Spleen (tissue), 11 donors: ENCODE data around the gene RPL23. TPM values are rescaled to one million over a fixed set of nuclear protein-coding genes. Genes with fewer than 3 reads are reported as not detected.

Source experiments
- DNase-seq: peaks from one replicate; pipeline ENCODE4 v3.0.0-alpha.2; 2020
- H3K27ac ChIP-seq, 8 donors: fragments of 200-600 bp; sonication (generic) in 7 of 8; 1 replicate in 4 of 8; 2 replicates in 4 of 8; pipeline versions ENCODE4 v1.5.0 to v1.8.0; 2016 to 2021; ENCODE audit warnings: inconsistent platforms in 4 of 8, mild to moderate bottlenecking in 4 of 8, moderate library complexity in 1 of 8
- H3K27me3 ChIP-seq, 7 donors: fragments of 200-600 bp; sonication (generic) in 6 of 7; replicated peaks in 1 of 7; 1 replicate in 4 of 7; 2 replicates in 3 of 7; pipeline versions ENCODE4 v1.5.0 to v1.8.0; 2016 to 2021; ENCODE audit warnings: inconsistent platforms in 3 of 7, mild to moderate bottlenecking in 1 of 7
- H3K36me3 ChIP-seq, 6 donors: fragments of 200-600 bp; sonication (generic) in 5 of 6; 1 replicate in 4 of 6; 2 replicates in 2 of 6; pipeline versions ENCODE4 v1.5.0 to v1.8.0; 2016 to 2021; ENCODE audit warnings: inconsistent platforms in 2 of 6
- H3K4me1 ChIP-seq, 6 donors: fragments of 200-600 bp; sonication (generic) in 5 of 6; 1 replicate in 3 of 6; 2 replicates in 3 of 6; pipeline versions ENCODE4 v1.5.0 to v1.8.0; 2016 to 2021; ENCODE audit warnings: inconsistent platforms in 3 of 6
- H3K4me3 ChIP-seq, 8 donors: fragments of 200-600 bp; sonication (generic) in 7 of 8; 1 replicate in 4 of 8; 2 replicates in 4 of 8; pipeline versions ENCODE4 v1.5.0 to v1.8.0; 2016 to 2021; ENCODE audit warnings: inconsistent platforms in 4 of 8, mild to moderate bottlenecking in 4 of 8, moderate library complexity in 2 of 8
- H3K9me3 ChIP-seq, 8 donors: fragments of 200-600 bp; sonication (generic) in 7 of 8; 1 replicate in 4 of 8; 2 replicates in 4 of 8; pipeline versions ENCODE4 v1.5.0 to v1.8.0; 2016 to 2021; ENCODE audit warnings: inconsistent platforms in 4 of 8
- CTCF ChIP-seq, 11 experiments: fragments of 200-600 bp in 7 of 11; fragments of 450-650 bp in 4 of 11; sonication (generic) in 4 of 11; IDR thresholded peaks in 8 of 11; conservative IDR thresholded peaks in 3 of 11; 1 replicate in 7 of 11; 2 replicates in 4 of 11; pipeline versions ENCODE4 v1.4.0 to v1.8.0; 2016 to 2021; ENCODE audit warnings: antibody characterized with exemption in 11 of 11, inconsistent platforms in 4 of 11, mild to moderate bottlenecking in 1 of 11
- POLR2A ChIP-seq, 3 donors: fragments of 450-650 bp; IDR thresholded peaks; one replicate each; pipeline ENCODE4 v1.5.1; 2017; ENCODE audit warnings: antibody characterized with exemption in 3 of 3, mild to moderate bottlenecking in 1 of 3
- POLR2AphosphoS5 ChIP-seq, 3 donors: sonication (generic); formaldehyde crosslinking; IDR thresholded peaks; one replicate each; pipeline ENCODE4 v1.5.1; 2017; ENCODE audit warnings: antibody characterized with exemption in 3 of 3
- WGBS, 5 donors: extraction: QIAGEN DNeasy Blood & Tissue Kit in 3 of 5; methylation state at CpG; one replicate each; pipeline versions ENCODE4 v1.1.5 to v1.1.7; 2013 to 2018; 5-methylcytosine and 5-hydroxymethylcytosine counted together
- intact Hi-C: fragments of 100-400 bp; cut with DNase I; formaldehyde crosslinking; loops from one replicate; pipeline ENCODE4 v1.15.0; 2023; ENCODE audit warnings: low total_unique reads
- polyA plus RNA-seq, 3 donors: library from polyadenylated mRNA; stranded (reverse); fragments of 200-250 nt; gene quantifications; one replicate each; pipeline ENCODE4 v1.2.1, GENCODE V29; 2013
- total RNA-seq, 7 donors: library from RNA; depleted of rRNA in 3 of 7; stranded (reverse); fragments of >200 nt in 3 of 7; fragmentation: NEBNext Ultra II Directional in 4 of 7; extraction: Animal tissue kit (Norgen Biotek cat#: 25700) in 4 of 7; gene quantifications; one replicate each; pipeline versions ENCODE4 v1.1.0 to v1.2.1, GENCODE V29; 2016 to 2021
- donor health status: healthy with polysubstance abuse.
- donor health status: DM: no; HTN: no; CAD: no; lungs with moderate emphysema.
- donor health status: DM: no; HTN: no; CAD: no.
- donor health status: Bipolar disorder and iron deficiency.
- donor health status: healthy.
- donor health status: DM: no; HTN: no; CAD: no.
- donor health status: DM: yes; HTN: yes; CAD: no.

The RPL23 gene
- total and polyA plus RNA-seq, 10 donors = 1,006 to 6,883 (median 1,760) TPM

- no peak for DNase-seq
- no peaks in the 10 kb centered on the region for H3K27me3 ChIP-seq
- H3K9me3 ChIP-seq = no peaks in the 10 kb centered on the region
- peak overlapping the region in 1 of 8 donors; percentile 12 for H3K4me3 ChIP-seq
- WGBS, 5 donors = 55 to 78% (median 73%) methylated on average over 6 to 10 of the region's 10 CpGs
- TF ChIP-seq POLR2A (IDR thresholded peaks at IDR 0.05) (no peak), POLR2AphosphoS5 (IDR thresholded peaks at IDR 0.05) (no peak), CTCF (IDR thresholded peaks at IDR 0.05 in 8 of 11, conservative IDR thresholded peaks at IDR 0.05 in 3 of 11) (no peak)
- peaks cover 62 to 92% (median 85%) of the 10 kb centered on the region in 6 donors for H3K4me1 ChIP-seq
- H3K36me3 ChIP-seq = peaks cover 0 to 80% (median 22%) of the 10 kb centered on the region in 6 donors
- intact Hi-C loops = no loop called here
- peak overlapping the region in 6 of 8 donors; percentile 22 to 99 (median 98) for H3K27ac ChIP-seq
Observed at GRCh38 chr17:38874505-38875400, 21.2 kb upstream of the RPL23 start.

GRCh38 chr17:38873640-38874380 is 20.3 kb upstream of the RPL23 start:
- Histone ChIP-seq H3K4me3 (peak overlapping the region in 1 of 8 donors; percentile 21), H3K4me1 (peaks cover 58 to 90% (median 76%) of the 10 kb centered on the region in 6 donors), H3K36me3 (peaks cover 0 to 71% (median 15%) of the 10 kb centered on the region in 6 donors), H3K9me3 (no peaks in the 10 kb centered on the region), H3K27ac (peak overlapping the region in 6 of 8 donors; percentile 22 to 99 (median 98)), H3K27me3 (no peaks in the 10 kb centered on the region)
- 60 to 73% (median 67%) methylated on average over 8 to 9 of the region's 9 CpGs for WGBS, 5 donors
- no peak for TF ChIP-seq POLR2A (IDR thresholded peaks at IDR 0.05)
- peak; percentile 75 for DNase-seq
- intact Hi-C loops = no loop called here

- H3K27me3 ChIP-seq = no peaks in the 10 kb centered on the region
- intact Hi-C loops = no loop called here
- WGBS, 5 donors = 62 to 73% (median 65%) methylated on average over 9 of the region's 9 CpGs
- no peaks in the 10 kb centered on the region for H3K9me3 ChIP-seq
- no peak for DNase-seq
- H3K27ac ChIP-seq = peak overlapping the region; percentile 27 to 99 (median 97)
- H3K4me1 ChIP-seq = peaks cover 62 to 90% (median 76%) of the 10 kb centered on the region in 6 donors
- H3K4me3 ChIP-seq = peak overlapping the region in 5 of 8 donors; percentile 81 to 100 (median 94)
- H3K36me3 ChIP-seq = peaks cover 0 to 61% (median 6%) of the 10 kb centered on the region in 6 donors
- TF ChIP-seq CTCF (IDR thresholded peaks at IDR 0.05 in 8 of 11, conservative IDR thresholded peaks at IDR 0.05 in 3 of 11) (no peak), POLR2AphosphoS5 (IDR thresholded peaks at IDR 0.05) (no peak), POLR2A (IDR thresholded peaks at IDR 0.05) (no peak)
Observed at GRCh38 chr17:38872671-38873385, 19.3 kb upstream of the RPL23 start.

- H3K4me3 ChIP-seq = peak overlapping the region; percentile 50 to 100 (median 94)
- no peaks in the 10 kb centered on the region for H3K9me3 ChIP-seq
- peak; percentile 75 for DNase-seq
- no peaks in the 10 kb centered on the region for H3K27me3 ChIP-seq
- intact Hi-C loops = no loop called here
- H3K27ac ChIP-seq = peak overlapping the region; percentile 27 to 99 (median 97)
- peaks cover 0 to 53% (median 5%) of the 10 kb centered on the region in 6 donors for H3K36me3 ChIP-seq
- no peak for TF ChIP-seq CTCF (IDR thresholded peaks at IDR 0.05 in 8 of 11, conservative IDR thresholded peaks at IDR 0.05 in 3 of 11)
- TF ChIP-seq POLR2A (IDR thresholded peaks at IDR 0.05) = no peak
- no peak for TF ChIP-seq POLR2AphosphoS5 (IDR thresholded peaks at IDR 0.05)
- WGBS, 5 donors = 19 to 38% (median 26%) methylated on average over 5 of the region's 5 CpGs
- peaks cover 58 to 90% (median 75%) of the 10 kb centered on the region in 6 donors for H3K4me1 ChIP-seq
Observed at GRCh38 chr17:38872027-38872511, 18.5 kb upstream of the RPL23 start.
